PC-9 (cell line): Measurements from ENCODE around the gene ACBD5.

Experiments
- CTCF ChIP-seq: fragments of 200-600 bp; sonication (generic); conservative IDR thresholded peaks from 2 replicates; pipeline ENCODE4 v1.6.1; 2017; ENCODE audit warnings: mixed run types, antibody characterized with exemption, mild to moderate bottlenecking, moderate library complexity
- EZH2 ChIP-seq: fragments of 200-600 bp; sonication (generic); IDR thresholded peaks from 2 replicates; pipeline ENCODE4 v1.8.0; 2017; ENCODE audit warnings: antibody characterized with exemption, low read depth

- TF ChIP-seq CTCF (no peak), EZH2 (no peak)
Measured at GRCh38 chr10:27247441-27247840, 6.8 kb upstream of the ACBD5 start.
